ENCODE measurements around the gene PDGFRB. TPM values are rescaled to one million over a fixed set of nuclear protein-coding genes. Genes with fewer than 3 reads are reported as not detected.
A peak's percentile ranks its signal among the peaks of the same experiment; 100 is the strongest.

The PDGFRB gene
- total and polyA plus RNA-seq, 10 of the 15 experiments (the other 5 are each of a cell fraction or from before 2014, with no cell fraction given) = 0.02 to 3.0 (median 1.0) TPM

- peak; percentile 72; the same call in 1 of the 2 replicates for TF ChIP-seq ZBTB33 (IDR thresholded peaks at IDR 0.05)
- no peak for TF ChIP-seq CEBPB (IDR thresholded peaks at IDR 0.05; ENCODE audit: borderline replicate concordance in 1 of 2, low read depth in 2 of 2, low read length in 2 of 2)
- TF ChIP-seq RCOR1 (conservative IDR thresholded peaks at IDR 0.05; ENCODE audit: low read depth, low read length) = no peak
- no peak for TF ChIP-seq ZNF592 (IDR thresholded peaks at IDR 0.05)
- no peak for TF ChIP-seq KAT2A (conservative IDR thresholded peaks at IDR 0.05; ENCODE audit: control insufficient read depth, low read depth, low read length)
- TF ChIP-seq CBFB (IDR thresholded peaks at IDR 0.05; ENCODE audit: low read depth) = no peak
- TF ChIP-seq POLR2A (IDR thresholded peaks at IDR 0.05; ENCODE audit: low read depth, low read length) = no peak
- TF ChIP-seq POU2F2 (IDR thresholded peaks at IDR 0.05; ENCODE audit: borderline replicate concordance, low read depth, low read length) = no peak
- TF ChIP-seq STAT3 (IDR thresholded peaks at IDR 0.05; ENCODE audit: low read depth, low read length) = no peak
- peak; percentile 60 for TF ChIP-seq RAD21 (IDR thresholded peaks at IDR 0.05; ENCODE audit: insufficient read depth, low read depth, low read length)
- TF ChIP-seq RELA (IDR thresholded peaks at IDR 0.05; ENCODE audit: borderline replicate concordance, partially characterized antibody) = no peak
- peak; percentile 97 for TF ChIP-seq NR2F1 (conservative IDR thresholded peaks at IDR 0.05)
- no peak for TF ChIP-seq BRCA1 (IDR thresholded peaks at IDR 0.05; ENCODE audit: low read depth, low read length)
- TF ChIP-seq IRF5 (IDR thresholded peaks at IDR 0.05; ENCODE audit: borderline replicate concordance) = no peak
- TF ChIP-seq RAD51 (IDR thresholded peaks at IDR 0.05) = no peak
- no peak for TF ChIP-seq GATAD2B (conservative IDR thresholded peaks at IDR 0.05; ENCODE audit: low read depth)
- no peak for TF ChIP-seq SUZ12 (IDR thresholded peaks at IDR 0.05; ENCODE audit: unreplicated experiment)
- no peak for TF ChIP-seq KDM1A (IDR thresholded peaks at IDR 0.05; ENCODE audit: borderline replicate concordance)
- no peak for TF ChIP-seq SMARCA5 (IDR thresholded peaks at IDR 0.05)
- no peak for TF ChIP-seq CHD4 (IDR thresholded peaks at IDR 0.05)
- no peak for TF ChIP-seq RB1 (IDR thresholded peaks at IDR 0.05; ENCODE audit: borderline replicate concordance)
- TF ChIP-seq POLR2AphosphoS5 (IDR thresholded peaks at IDR 0.05; ENCODE audit: low read length) = no peak
- TF ChIP-seq NR2C2 (IDR thresholded peaks at IDR 0.05; ENCODE audit: borderline replicate concordance, control insufficient read depth, insufficient read length, low read depth) = peak; percentile 56
- TF ChIP-seq CBX3 (IDR thresholded peaks at IDR 0.05; ENCODE audit: borderline replicate concordance, low read depth) = no peak
- no peak for TF ChIP-seq RBBP5 (conservative IDR thresholded peaks at IDR 0.05)
- TF ChIP-seq HDAC2 (IDR thresholded peaks at IDR 0.05) = no peak
- peak; percentile 71 for TF ChIP-seq SMC3 (IDR thresholded peaks at IDR 0.05; ENCODE audit: borderline replicate concordance, low read length)
These were observed 33.5 kb downstream of the PDGFRB start (continued) for GRCh38 chr5:150122158-150122510.
